Naive thymus-derived CD8-positive, alpha-beta T cell (primary cell): ENCODE data around the gene KIAA0513. TPM values are rescaled to one million over a fixed set of nuclear protein-coding genes. Genes with fewer than 3 reads are reported as not detected.

Experiments
- ATAC-seq, 2 donors: fragments of 150-1000 bp; cut with Tn5 transposase in 1 of 2; sonication (Bioruptor Pico), chemical (Tn5 transposase) in 1 of 2; 1 replicate in 1 of 2; 2 replicates in 1 of 2; pipeline ENCODE4 v1.10.0; 2021; ENCODE audit warnings: mild to moderate bottlenecking in 2 of 2, moderate library complexity in 2 of 2
- POLR2A ChIA-PET: fragments of 350-600 bp; sonication (Branson Sonifier 250); formaldehyde crosslinking; loops from one replicate; lab custom pipeline; 2021; ENCODE audit warnings: antibody characterized with exemption; lab: Charles Lee
- DNase-seq, 10 donors: peaks; one replicate each; pipeline versions ENCODE4 v3.0.0 to v3.0.0-alpha.2; 2020 to 2022
- H3K27ac Mint-ChIP-seq, 10 donors: one replicate each; pipeline ENCODE4 v1.8.0; 2020 to 2022; ENCODE audit warnings: mild to moderate bottlenecking in 10 of 10, mixed read lengths in 10 of 10, moderate library complexity in 4 of 10, inconsistent platforms in 1 of 10
- H3K27me3 Mint-ChIP-seq, 5 donors: one replicate each; pipeline ENCODE4 v1.8.0; 2021 to 2022; ENCODE audit warnings: mixed read lengths in 5 of 5
- H3K36me3 Mint-ChIP-seq, 3 donors: one replicate each; pipeline ENCODE4 v1.8.0; 2020 to 2022; ENCODE audit warnings: mixed read lengths in 3 of 3, mild to moderate bottlenecking in 2 of 3, inconsistent platforms in 1 of 3
- H3K4me1 Mint-ChIP-seq, 4 donors: one replicate each; pipeline ENCODE4 v1.8.0; 2021 to 2022; ENCODE audit warnings: mixed read lengths in 4 of 4
- H3K4me3 Mint-ChIP-seq, 10 donors: one replicate each; pipeline ENCODE4 v1.8.0; 2020 to 2022; ENCODE audit warnings: mild to moderate bottlenecking in 10 of 10, mixed read lengths in 10 of 10, moderate library complexity in 6 of 10, inconsistent platforms in 1 of 10
- H3K9me3 Mint-ChIP-seq, 9 donors: one replicate each; pipeline ENCODE4 v1.8.0; 2020 to 2022; ENCODE audit warnings: mixed read lengths in 9 of 9, mild to moderate bottlenecking in 3 of 9, inconsistent platforms in 1 of 9, moderate library complexity in 1 of 9
- polyA plus RNA-seq, 3 donors: library from polyadenylated mRNA; unstranded; fragments of 300-500 nt; fragmentation: Illumina TruSeq; gene quantifications; one replicate each; pipeline ENCODE4 v1.2.3, GENCODE V29; 2021
- total RNA-seq, 8 experiments: library from RNA in 2 of 8; stranded (reverse) in 2 of 8; gene quantifications; one replicate each; pipeline ENCODE4 v1.2.3 and lab custom pipeline; 2021 to 2026

KIAA0513 gene
- total RNA-seq (10 to 100 TPM; 13.0 to 15.1 TPM), polyA plus RNA-seq (10 to 100 TPM in 1 of 3 donors, 1 to 10 TPM in 2; 4.5 to 12.1 (median 7.8) TPM), total RNA-seq (lab: John Stamatoyannopoulos, UW) (21.3 to 128 (median 35.2) reads per million in 6 experiments)

- H3K27me3 Mint-ChIP-seq, result no peaks in the 10 kb centered on the region
These were observed at the start of gene KIAA0513 for GRCh38 chr16:85027349-85027957. Gene KIAA0513, plus strand, starts transcription at chr16:85027795. Its CDS starts 39,277 bp downstream, at chr16:85067072.

GRCh38 chr16:84979516-84979915 is 48.1 kb upstream of the KIAA0513 start:
- no peaks in the 10 kb centered on the region for H3K9me3 Mint-ChIP-seq
- DNase-seq, result no peak
- ATAC-seq, result no peak
- peaks cover 6 to 10% (median 7%) of the 10 kb centered on the region in 4 donors for H3K4me1 Mint-ChIP-seq
- peak overlapping the region in 3 of 10 donors; percentile 15 to 44 (median 25) for H3K27ac Mint-ChIP-seq
- H3K4me3 Mint-ChIP-seq, result no peak overlapping the region
- no peaks in the 10 kb centered on the region for H3K27me3 Mint-ChIP-seq
- H3K36me3 Mint-ChIP-seq, result peaks cover 10 to 92% (median 21%) of the 10 kb centered on the region in 3 donors
- POLR2A ChIA-PET, result no interaction called here

More at GRCh38 chr16:85027349-85027957, at the start of gene KIAA0513:
- DNase-seq (peak; percentile 92 to 100 (median 98)), ATAC-seq (peak; percentile 80 to 83)
- Mint-ChIP-seq H3K36me3 (peaks cover 0 to 7% (median 5%) of the 10 kb centered on the region in 3 donors), H3K9me3 (no peaks in the 10 kb centered on the region), H3K27ac (peak within 1 kb of the TSS; percentile 88 to 97 (median 94)), H3K4me3 (peak within 1 kb of the TSS; percentile 86 to 97 (median 93)), H3K4me1 (peaks cover 25 to 46% (median 39%) of the 10 kb centered on the region in 4 donors)
- POLR2A ChIA-PET, result interaction anchor here (0.6 to 3.6 kb wide), 16 partner anchors 9 to 75 kb away, joined by 3 to 42 read pairs (median 4); partner anchors contain the start of gene ZDHHC7

- DNase-seq (peak in 3 of 10 donors; percentile 6 to 15 (median 14)), ATAC-seq (peak in 1 of 2 donors; percentile 42)
- no peaks in the 10 kb centered on the region for H3K9me3 Mint-ChIP-seq
- H3K27me3 Mint-ChIP-seq, result no peaks in the 10 kb centered on the region
- peaks cover 5 to 89% (median 13%) of the 10 kb centered on the region in 3 donors for H3K36me3 Mint-ChIP-seq
- peak overlapping the region in 8 of 10 donors; percentile 19 to 84 (median 60) for H3K27ac Mint-ChIP-seq
- POLR2A ChIA-PET, result interaction anchor here (0.5 kb wide), 1 partner anchor 30 kb away, joined by 3 read pairs; no protein-coding TSS in a partner anchor
- H3K4me3 Mint-ChIP-seq, result peak overlapping the region in 1 of 10 donors; percentile 12
- H3K4me1 Mint-ChIP-seq, result peaks cover 15 to 33% (median 19%) of the 10 kb centered on the region in 4 donors
These were observed 45.2 kb upstream of the KIAA0513 start for GRCh38 chr16:84982434-84982833.

GRCh38 chr16:84985079-84986065 is 42.2 kb upstream of the KIAA0513 start:
- Mint-ChIP-seq H3K4me3 (no peak overlapping the region), H3K36me3 (peaks cover 5 to 91% (median 12%) of the 10 kb centered on the region in 3 donors), H3K4me1 (peaks cover 14 to 40% (median 19%) of the 10 kb centered on the region in 4 donors), H3K9me3 (no peaks in the 10 kb centered on the region), H3K27me3 (no peaks in the 10 kb centered on the region), H3K27ac (peak overlapping the region in 5 of 10 donors; percentile 10 to 87 (median 25))
- ATAC-seq (no peak), DNase-seq (no peak)
- POLR2A ChIA-PET, result interaction anchor here (0.6 kb wide), 1 partner anchor 13 kb away, joined by 5 read pairs; no protein-coding TSS in a partner anchor

GRCh38 chr16:84986102-84986501 is 41.5 kb upstream of the KIAA0513 start:
- Mint-ChIP-seq H3K4me3 (no peak overlapping the region), H3K36me3 (peaks cover 0 to 91% (median 7%) of the 10 kb centered on the region in 3 donors)
- ATAC-seq, result no peak

GRCh38 chr16:84986879-84987278 is 40.7 kb upstream of the KIAA0513 start:
- ATAC-seq, result no peak
- H3K36me3 Mint-ChIP-seq, result peaks cover 0 to 89% (median 5%) of the 10 kb centered on the region in 3 donors
- peaks cover 14 to 42% (median 19%) of the 10 kb centered on the region in 4 donors for H3K4me1 Mint-ChIP-seq
- peak overlapping the region in 2 of 10 donors; percentile 54 to 87 for H3K27ac Mint-ChIP-seq
- no peaks in the 10 kb centered on the region for H3K9me3 Mint-ChIP-seq
- H3K27me3 Mint-ChIP-seq, result no peaks in the 10 kb centered on the region
- no peak for DNase-seq
- no peak overlapping the region for H3K4me3 Mint-ChIP-seq
- POLR2A ChIA-PET, result no interaction called here

More at GRCh38 chr16:84986102-84986501, 41.5 kb upstream of the KIAA0513 start:
- POLR2A ChIA-PET, result interaction anchor here (0.6 kb wide), 1 partner anchor 13 kb away, joined by 5 read pairs; no protein-coding TSS in a partner anchor
- Mint-ChIP-seq H3K27me3 (no peaks in the 10 kb centered on the region), H3K27ac (peak overlapping the region in 4 of 10 donors; percentile 12 to 87 (median 26)), H3K9me3 (no peaks in the 10 kb centered on the region), H3K4me1 (peaks cover 14 to 40% (median 19%) of the 10 kb centered on the region in 4 donors)
- no peak for DNase-seq

GRCh38 chr16:84988328-84989080 is 39.1 kb upstream of the KIAA0513 start:
- no peak for ATAC-seq
- H3K36me3 Mint-ChIP-seq, result peaks cover 0 to 86% (median 5%) of the 10 kb centered on the region in 3 donors
- H3K4me3 Mint-ChIP-seq, result no peak overlapping the region
- DNase-seq, result no peak
- H3K4me1 Mint-ChIP-seq, result peaks cover 10 to 32% (median 12%) of the 10 kb centered on the region in 4 donors
- POLR2A ChIA-PET, result no interaction called here
- H3K27me3 Mint-ChIP-seq, result no peaks in the 10 kb centered on the region
- H3K27ac Mint-ChIP-seq, result peak overlapping the region in 1 of 10 donors; percentile 30
- H3K9me3 Mint-ChIP-seq, result no peaks in the 10 kb centered on the region

GRCh38 chr16:84989749-84990620 is 37.6 kb upstream of the KIAA0513 start:
- peaks cover 8 to 36% (median 15%) of the 10 kb centered on the region in 4 donors for H3K4me1 Mint-ChIP-seq
- ATAC-seq (no peak), DNase-seq (no peak)
- POLR2A ChIA-PET, result no interaction called here
- H3K4me3 Mint-ChIP-seq, result no peak overlapping the region
- peak overlapping the region in 4 of 10 donors; percentile 1 to 73 (median 64) for H3K27ac Mint-ChIP-seq
- H3K36me3 Mint-ChIP-seq, result peaks cover 0 to 89% (median 11%) of the 10 kb centered on the region in 3 donors
- no peaks in the 10 kb centered on the region for H3K27me3 Mint-ChIP-seq
- no peaks in the 10 kb centered on the region for H3K9me3 Mint-ChIP-seq

GRCh38 chr16:84990782-84991181 is 36.8 kb upstream of the KIAA0513 start:
- Mint-ChIP-seq H3K9me3 (no peaks in the 10 kb centered on the region), H3K36me3 (peaks cover 0 to 89% (median 8%) of the 10 kb centered on the region in 3 donors), H3K4me1 (peaks cover 7 to 31% (median 13%) of the 10 kb centered on the region in 4 donors), H3K27me3 (no peaks in the 10 kb centered on the region), H3K4me3 (no peak overlapping the region), H3K27ac (peak overlapping the region in 3 of 10 donors; percentile 22 to 59 (median 38))
- ATAC-seq (no peak), DNase-seq (no peak)
- POLR2A ChIA-PET, result no interaction called here

- no peak overlapping the region for H3K27ac Mint-ChIP-seq
- H3K4me3 Mint-ChIP-seq, result no peak overlapping the region
- ATAC-seq (no peak), DNase-seq (no peak)
- POLR2A ChIA-PET, result no interaction called here
- no peaks in the 10 kb centered on the region for H3K27me3 Mint-ChIP-seq
- H3K36me3 Mint-ChIP-seq, result peaks cover 0 to 78% (median 8%) of the 10 kb centered on the region in 3 donors
- peaks cover 0 to 22% (median 13%) of the 10 kb centered on the region in 4 donors for H3K4me1 Mint-ChIP-seq
- no peaks in the 10 kb centered on the region for H3K9me3 Mint-ChIP-seq
These were observed 34.9 kb upstream of the KIAA0513 start for GRCh38 chr16:84992717-84993075.

GRCh38 chr16:84993926-84994325 is 33.7 kb upstream of the KIAA0513 start:
- H3K27ac Mint-ChIP-seq, result peak overlapping the region in 3 of 10 donors; percentile 29 to 81 (median 76)
- H3K9me3 Mint-ChIP-seq, result no peaks in the 10 kb centered on the region
- no peak for ATAC-seq
- no peaks in the 10 kb centered on the region for H3K27me3 Mint-ChIP-seq
- POLR2A ChIA-PET, result no interaction called here
- H3K4me1 Mint-ChIP-seq, result peaks cover 0 to 25% (median 15%) of the 10 kb centered on the region in 4 donors
- no peak for DNase-seq
- peaks cover 0 to 69% (median 8%) of the 10 kb centered on the region in 3 donors for H3K36me3 Mint-ChIP-seq
- H3K4me3 Mint-ChIP-seq, result no peak overlapping the region
